ENCODE data around the gene ABCC8. TPM values are rescaled to one million over a fixed set of nuclear protein-coding genes. Genes with fewer than 3 reads are reported as not detected.

Gene ABCC8
- total RNA-seq, 2 donors from 2014 or later: 0.55 TPM; not detected in 1

DNA sequence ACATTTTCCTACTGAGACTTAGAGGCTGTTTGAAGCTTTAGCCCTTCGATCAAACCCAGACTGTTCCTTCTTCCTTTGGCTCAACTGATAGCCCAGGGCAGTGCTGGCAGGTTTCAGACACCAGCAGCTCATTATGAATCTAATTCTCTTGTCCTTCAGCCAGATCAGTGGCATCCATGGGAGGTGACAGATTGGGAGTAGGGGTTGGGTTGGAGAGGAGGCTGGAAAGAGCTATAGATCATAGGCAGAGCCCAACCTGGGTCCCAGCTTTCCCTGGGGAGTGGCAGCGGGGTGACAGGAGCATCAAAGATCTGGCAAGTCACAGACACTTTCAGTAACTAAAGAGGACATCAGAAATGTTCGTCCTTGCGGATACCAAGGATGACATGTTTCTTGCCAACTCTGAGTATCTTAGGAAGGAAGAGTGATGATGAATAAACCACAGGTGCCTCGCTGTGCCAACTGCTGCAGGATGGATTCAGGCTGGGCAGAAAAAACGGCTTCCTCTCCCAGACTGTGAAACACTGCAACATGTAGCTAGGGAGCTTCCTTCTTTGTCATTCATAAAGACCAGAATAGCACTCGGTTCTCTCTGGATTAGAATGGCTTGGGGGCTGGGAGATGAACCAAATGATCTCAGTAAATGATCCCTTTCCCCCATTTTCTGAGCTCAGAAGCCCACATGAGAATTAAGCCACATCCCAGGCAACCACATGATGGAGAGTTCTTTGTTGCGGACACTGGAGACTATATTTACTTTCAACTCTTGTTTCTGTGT is 19.1 kb downstream of the ABCC8 start:
- no peak overlapping the region for H3K9ac ChIP-seq (ENCODE audit: extremely low read depth, low read length, poor library complexity, severe bottlenecking)
- Mint-ChIP-seq H3K4me1 (peaks cover 4% of the 10 kb centered on the region), H3K27ac (no peak overlapping the region), H3K4me3 (no peak overlapping the region), H3K27me3 (ENCODE audit: insufficient read depth) (peaks cover 2% of the 10 kb centered on the region), H3K36me3 (ENCODE audit: low read depth) (no peaks in the 10 kb centered on the region), H3K9me3 (no peaks in the 10 kb centered on the region)
- no peak overlapping the region for H3K4me3 ChIP-seq (ENCODE audit: low read length)
- TF ChIP-seq, protein P1, sequence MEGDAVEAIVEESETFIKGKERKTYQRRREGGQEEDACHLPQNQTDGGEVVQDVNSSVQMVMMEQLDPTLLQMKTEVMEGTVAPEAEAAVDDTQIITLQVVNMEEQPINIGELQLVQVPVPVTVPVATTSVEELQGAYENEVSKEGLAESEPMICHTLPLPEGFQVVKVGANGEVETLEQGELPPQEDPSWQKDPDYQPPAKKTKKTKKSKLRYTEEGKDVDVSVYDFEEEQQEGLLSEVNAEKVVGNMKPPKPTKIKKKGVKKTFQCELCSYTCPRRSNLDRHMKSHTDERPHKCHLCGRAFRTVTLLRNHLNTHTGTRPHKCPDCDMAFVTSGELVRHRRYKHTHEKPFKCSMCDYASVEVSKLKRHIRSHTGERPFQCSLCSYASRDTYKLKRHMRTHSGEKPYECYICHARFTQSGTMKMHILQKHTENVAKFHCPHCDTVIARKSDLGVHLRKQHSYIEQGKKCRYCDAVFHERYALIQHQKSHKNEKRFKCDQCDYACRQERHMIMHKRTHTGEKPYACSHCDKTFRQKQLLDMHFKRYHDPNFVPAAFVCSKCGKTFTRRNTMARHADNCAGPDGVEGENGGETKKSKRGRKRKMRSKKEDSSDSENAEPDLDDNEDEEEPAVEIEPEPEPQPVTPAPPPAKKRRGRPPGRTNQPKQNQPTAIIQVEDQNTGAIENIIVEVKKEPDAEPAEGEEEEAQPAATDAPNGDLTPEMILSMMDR (conservative IDR thresholded peaks at IDR 0.05): no peak
- 66 to 78% methylated on average over 7 to 8 of the region's 8 CpGs for WGBS, 2 experiments (ENCODE audit: insufficient coverage in 1 of 2, insufficient read length in 1 of 2)
- DNase-seq: no peak
- H3K9me3 ChIP-seq (ENCODE audit: control insufficient read depth, low read length): no peaks in the 10 kb centered on the region
- H3K36me3 ChIP-seq (ENCODE audit: control insufficient read depth, insufficient read depth, low read length): no peaks in the 10 kb centered on the region
- H3K4me1 ChIP-seq (ENCODE audit: control insufficient read depth, insufficient read depth, low read length): no peaks in the 10 kb centered on the region
- H3K27ac ChIP-seq (ENCODE audit: low read depth, low read length): no peak overlapping the region
- H3K27me3 ChIP-seq (ENCODE audit: control insufficient read depth, insufficient read depth, low read length, poor library complexity, severe bottlenecking): no peaks in the 10 kb centered on the region

DNA sequence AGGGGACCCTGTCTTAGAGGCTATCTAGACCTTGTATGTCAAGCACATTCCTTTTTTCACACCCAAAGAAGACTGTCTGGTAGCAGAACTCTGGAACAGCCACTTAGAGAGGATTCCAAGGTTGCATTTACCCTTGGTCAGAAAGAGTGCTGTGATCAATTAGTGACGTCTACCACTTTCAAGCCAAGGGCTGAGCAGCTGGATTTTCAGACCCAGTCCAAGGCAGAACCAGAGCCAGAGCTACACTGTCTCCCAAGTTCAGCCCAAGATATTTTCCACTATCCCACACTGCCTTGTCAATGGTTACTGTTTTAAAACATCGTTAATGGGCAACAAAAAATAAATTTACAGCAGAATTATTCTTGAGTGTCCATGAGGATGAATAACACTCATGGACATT is 24.0 kb downstream of the ABCC8 start:
- H3K4me1 ChIP-seq (ENCODE audit: control insufficient read depth, insufficient read depth, low read length): no peaks in the 10 kb centered on the region
- no peaks in the 10 kb centered on the region for H3K27me3 ChIP-seq (ENCODE audit: control insufficient read depth, insufficient read depth, low read length, poor library complexity, severe bottlenecking)
- no peaks in the 10 kb centered on the region for H3K9me3 ChIP-seq (ENCODE audit: control insufficient read depth, low read length)
- H3K9ac ChIP-seq (ENCODE audit: extremely low read depth, low read length, poor library complexity, severe bottlenecking): no peak overlapping the region
- WGBS, 2 experiments (ENCODE audit: insufficient coverage in 1 of 2, insufficient read length in 1 of 2): 86 to 95% methylated on average over 2 of the region's 2 CpGs
- no peaks in the 10 kb centered on the region for H3K36me3 Mint-ChIP-seq (ENCODE audit: low read depth)
- H3K4me3 ChIP-seq (ENCODE audit: low read length): no peak overlapping the region
- TF ChIP-seq, protein P1 (conservative IDR thresholded peaks at IDR 0.05): no peak
- H3K27me3 Mint-ChIP-seq (ENCODE audit: insufficient read depth): peaks cover 9% of the 10 kb centered on the region
- no peaks in the 10 kb centered on the region for H3K9me3 Mint-ChIP-seq
- no peak overlapping the region for H3K27ac Mint-ChIP-seq
- no peaks in the 10 kb centered on the region for H3K36me3 ChIP-seq (ENCODE audit: control insufficient read depth, insufficient read depth, low read length)
- no peaks in the 10 kb centered on the region for H3K4me1 Mint-ChIP-seq
- DNase-seq: no peak
- no peak overlapping the region for H3K4me3 Mint-ChIP-seq
- no peak overlapping the region for H3K27ac ChIP-seq (ENCODE audit: low read depth, low read length)

DNA sequence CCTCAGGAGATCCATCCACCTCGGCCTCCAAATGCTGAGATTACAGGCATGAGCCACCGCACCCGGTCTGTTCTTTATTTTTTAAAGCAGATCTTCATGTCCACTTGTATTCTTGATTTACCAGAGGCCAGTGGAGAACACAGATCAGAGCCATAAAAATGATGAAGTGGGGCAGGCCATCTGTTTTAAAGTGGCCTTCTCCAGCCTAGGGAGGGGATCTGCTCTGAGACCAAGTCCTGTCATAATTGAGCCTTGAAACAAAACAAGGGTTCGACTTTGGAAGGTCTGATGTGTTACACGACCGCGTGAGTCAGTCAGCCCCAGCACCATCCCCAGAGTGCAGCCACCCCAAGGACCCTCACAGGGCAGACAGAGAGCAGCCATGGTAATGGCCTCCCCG is 27.5 kb downstream of the ABCC8 start:
- Histone ChIP-seq H3K9me3 (ENCODE audit: control insufficient read depth, low read length) (no peaks in the 10 kb centered on the region), H3K27ac (ENCODE audit: low read depth, low read length) (no peak overlapping the region), H3K36me3 (ENCODE audit: control insufficient read depth, insufficient read depth, low read length) (no peaks in the 10 kb centered on the region), H3K9ac (ENCODE audit: extremely low read depth, low read length, poor library complexity, severe bottlenecking) (no peak overlapping the region), H3K27me3 (ENCODE audit: control insufficient read depth, insufficient read depth, low read length, poor library complexity, severe bottlenecking) (no peaks in the 10 kb centered on the region), H3K4me1 (ENCODE audit: control insufficient read depth, insufficient read depth, low read length) (no peaks in the 10 kb centered on the region), H3K4me3 (ENCODE audit: low read length) (no peak overlapping the region)
- DNase-seq: no peak
- TF ChIP-seq, protein P1 (conservative IDR thresholded peaks at IDR 0.05): no peak
- Mint-ChIP-seq H3K27me3 (ENCODE audit: insufficient read depth) (peaks cover 22% of the 10 kb centered on the region), H3K4me3 (no peak overlapping the region), H3K9me3 (no peaks in the 10 kb centered on the region), H3K4me1 (no peaks in the 10 kb centered on the region), H3K36me3 (ENCODE audit: low read depth) (no peaks in the 10 kb centered on the region), H3K27ac (no peak overlapping the region)
- WGBS, 2 experiments (ENCODE audit: insufficient coverage in 1 of 2, insufficient read length in 1 of 2): 86 to 100% methylated on average over 5 to 8 of the region's 8 CpGs
